K562 (cell line): ENCODE measurements around the gene MRPL9. TPM values are rescaled to one million over a fixed set of nuclear protein-coding genes. Genes with fewer than 3 reads are reported as not detected.

Source experiments
- ATAC-seq: fragments of 200-7000 bp; cut with Tn5 transposase; 3 replicates; pipeline ENCODE4 v1.9.1; 2020; ENCODE audit warnings: moderate library complexity
- BruUV-seq: library from RNA; stranded (reverse); fragments of 400-500 nt; replicated peaks from 2 replicates; lab custom pipeline; 2021; lab: Mats Ljungman, UMichigan
- CTCF ChIA-PET: fragments of 300-600 bp; formaldehyde crosslinking; extraction: SDS; loops from one replicate; lab custom pipeline; 2021; ENCODE audit warnings: low intra/inter-chr PET ratio; lab: Yijun Ruan, JAX
- POLR2A ChIA-PET: fragments of 300-600, 350-650 bp; sonication (Branson Sonifier 250); formaldehyde crosslinking; extraction: SDS; loops from one replicate; lab custom pipeline; 2021; ENCODE audit warnings: antibody characterized with exemption, inconsistent platforms; lab: Yijun Ruan, JAX
- DNase-seq, 4 experiments: peaks; one replicate each; pipeline versions ENCODE4 v3.0.0 to v3.0.0-alpha.2; 2011 to 2018; ENCODE audit warnings: low spot score in 3 of 4, mixed read lengths in 3 of 4; ENCODE audit errors: extremely low read depth in 1 of 4
- FAIRE-seq: peaks from 2 replicates; lab custom pipeline; 2011; peaks lifted over from hg19 to GRCh38; lab: Jason Lieb, UNC
- H2AFZ ChIP-seq: 2 replicates; pipeline ENCODE4 v1.6.0; 2011; ENCODE audit warnings: low read depth, low read length, control low read depth, inconsistent platforms
- H3K27ac ChIP-seq: fragments of 200-600 bp; 3 replicates; pipeline ENCODE4 v1.8.0; 2011; ENCODE audit warnings: low read depth, mild to moderate bottlenecking, control low read depth, inconsistent platforms, low read length, moderate library complexity, mixed read lengths; ENCODE audit errors: extremely low read depth
- H3K27me3 ChIP-seq, 2 experiments: fragments of 300-600 bp in 1 of 2; 2 replicates in 1 of 2; 3 replicates in 1 of 2; pipeline versions ENCODE4 v1.6.0 to v1.8.0; 2011; ENCODE audit warnings: inconsistent platforms in 2 of 2, low read length in 2 of 2, mild to moderate bottlenecking in 1 of 2, mixed read lengths in 1 of 2, moderate library complexity in 1 of 2; ENCODE audit not compliant: control insufficient read depth in 2 of 2, insufficient read depth in 2 of 2
- H3K36me3 ChIP-seq: fragments of 300-600 bp; 3 replicates; pipeline ENCODE4 v1.8.0; 2011; ENCODE audit warnings: mild to moderate bottlenecking, low read length, inconsistent platforms; ENCODE audit not compliant: control insufficient read depth, insufficient read depth
- H3K4me1 ChIP-seq, 2 experiments: fragments of 200-600 bp in 1 of 2; replicated peaks in 1 of 2; 2 replicates in 1 of 2; 3 replicates in 1 of 2; pipeline versions ENCODE4 v1.5.1 to v1.8.0; 2011; ENCODE audit warnings: inconsistent platforms in 2 of 2, low read length in 2 of 2, mild to moderate bottlenecking in 1 of 2, mixed read lengths in 1 of 2, moderate library complexity in 1 of 2; ENCODE audit not compliant: control insufficient read depth in 2 of 2, insufficient read depth in 2 of 2
- H3K4me2 ChIP-seq: 2 replicates; pipeline ENCODE4 v1.6.1; 2011; ENCODE audit warnings: low read length, control low read depth, inconsistent platforms, mixed read lengths; ENCODE audit not compliant: insufficient read depth
- H3K4me3 ChIP-seq: fragments of 200-600 bp; sonication (generic), shearing (Covaris generic); 2 replicates; pipeline ENCODE4 v1.5.1; 2016; ENCODE audit warnings: control low read depth, inconsistent platforms
- H3K79me2 ChIP-seq: fragments of 200-600 bp; 3 replicates; pipeline ENCODE4 v1.8.0; 2011; ENCODE audit warnings: low read length, inconsistent platforms; ENCODE audit not compliant: control insufficient read depth, insufficient read depth
- H3K9ac ChIP-seq, 2 experiments: 2 replicates each; pipeline versions ENCODE4 v1.6.0 to v1.6.1; 2011; ENCODE audit warnings: low read depth in 2 of 2, low read length in 2 of 2, control low read depth in 1 of 2, inconsistent platforms in 1 of 2, mild to moderate bottlenecking in 1 of 2, mixed read lengths in 1 of 2; ENCODE audit not compliant: insufficient read depth in 1 of 2
- H3K9me1 ChIP-seq: one replicate; pipeline ENCODE4 v1.6.0; 2011; ENCODE audit warnings: inconsistent platforms, mild to moderate bottlenecking, low read length, moderate library complexity; ENCODE audit not compliant: control insufficient read depth, insufficient read depth
- H3K9me3 ChIP-seq: replicated peaks from 2 replicates; pipeline ENCODE4 v1.5.1; 2011; ENCODE audit warnings: low read depth, low read length, inconsistent platforms; ENCODE audit not compliant: control insufficient read depth, insufficient read depth
- H4K20me1 ChIP-seq: replicated peaks from 2 replicates; pipeline ENCODE4 v1.6.1; 2011; ENCODE audit warnings: low read length, inconsistent platforms, mixed read lengths; ENCODE audit not compliant: control insufficient read depth, insufficient read depth
- CBX1 ChIP-seq: sonication (generic); IDR thresholded peaks from 2 replicates; pipeline ENCODE4 v1.6.1; 2016; ENCODE audit warnings: antibody characterized with exemption, low read depth, mild to moderate bottlenecking
- CBX3 ChIP-seq, 2 experiments: IDR thresholded peaks; 1 replicate in 1 of 2; 2 replicates in 1 of 2; pipeline ENCODE4 v1.6.1; 2012; ENCODE audit warnings: inconsistent platforms in 2 of 2, low read length in 2 of 2, borderline replicate concordance in 1 of 2, control low read depth in 1 of 2
- CBX5 ChIP-seq: IDR thresholded peaks from 2 replicates; pipeline ENCODE4 v1.6.1; 2014; ENCODE audit warnings: low read depth, borderline replicate concordance
- NCOA1 ChIP-seq: fragments of 450-650 bp; IDR thresholded peaks from 2 replicates; pipeline ENCODE4 v1.6.1; 2016; ENCODE audit warnings: low read depth
- NCOA6 ChIP-seq: fragments of 450-650 bp; IDR thresholded peaks from 2 replicates; pipeline ENCODE4 v1.6.1; 2017; ENCODE audit warnings: mild to moderate bottlenecking
- TRIM24 ChIP-seq, 2 experiments: fragments of 450-650 bp; IDR thresholded peaks; 2 replicates each; pipeline ENCODE4 v1.6.1; 2016
- TRIM28 ChIP-seq: fragments of 450-650 bp; IDR thresholded peaks from 2 replicates; pipeline ENCODE4 v1.6.1; 2017
- ZFP36 ChIP-seq: fragments of 150-350 bp; IDR thresholded peaks from 2 replicates; pipeline ENCODE4 v1.6.1; 2018; ENCODE audit warnings: low read length, low read depth; ENCODE audit not compliant: partially characterized antibody
- ZNF280A ChIP-seq: fragments of 450-650 bp; IDR thresholded peaks from 2 replicates; pipeline ENCODE4 v1.6.1; 2018; ENCODE audit warnings: mild to moderate bottlenecking, low read depth; ENCODE audit not compliant: partially characterized antibody
- in situ Hi-C: fragments of 300-500 bp; cut with MboI; formaldehyde crosslinking; loops from 4 replicates; pipeline ENCODE4 v1.15.0; 2018; ENCODE audit warnings: inconsistent platforms, mixed read lengths
- intact Hi-C: fragments of 100-400 bp; cut with micrococcal nuclease; formaldehyde crosslinking; loops from 2 replicates; pipeline ENCODE4 v1.14.2; 2022
- polyA plus RNA-seq, 8 experiments: library from polyadenylated mRNA; depleted of rRNA in 4 of 8; stranded (reverse) in 5 of 8; unstranded in 3 of 8; fragments of >200 nt; fragmentation: Nextera tagmentation in 2 of 8; fragmentation: Illumina TruSeq in 1 of 8; extraction: Ambion mirVana in 2 of 8; extraction: Trizol in 1 of 8; gene quantifications; 2 replicates each; pipeline versions ENCODE4 v1.2.1 to v1.2.3, GENCODE V29; 2011 to 2014; ENCODE audit warnings: inconsistent platforms in 1 of 8, missing spikeins in 1 of 8
- total RNA-seq, 7 experiments: library from RNA; depleted of rRNA in 6 of 7; stranded (reverse); fragments of >200 nt in 6 of 7; fragmentation: Illumina TruSeq in 2 of 7; extraction: Trizol in 2 of 7; gene quantifications; 2 replicates each; pipeline versions ENCODE4 v1.2.1 to v1.2.3, GENCODE V29; 2011 to 2021; ENCODE audit warnings: low replicate concordance in 1 of 7
- TF ChIP-seq, protein P1 (sequence below): IDR thresholded peaks from 3 replicates; pipeline ENCODE4 v1.6.1; 2011; ENCODE audit warnings: borderline replicate concordance, mild to moderate bottlenecking, moderate library complexity; ENCODE audit not compliant: insufficient read length; ENCODE audit errors: extremely low read depth

MRPL9 gene
- total and polyA plus RNA-seq, 9 of the 15 experiments (the other 6 are each of a cell fraction or from before 2014, with no cell fraction given): 38.0 to 162 (median 111) TPM

DNA sequence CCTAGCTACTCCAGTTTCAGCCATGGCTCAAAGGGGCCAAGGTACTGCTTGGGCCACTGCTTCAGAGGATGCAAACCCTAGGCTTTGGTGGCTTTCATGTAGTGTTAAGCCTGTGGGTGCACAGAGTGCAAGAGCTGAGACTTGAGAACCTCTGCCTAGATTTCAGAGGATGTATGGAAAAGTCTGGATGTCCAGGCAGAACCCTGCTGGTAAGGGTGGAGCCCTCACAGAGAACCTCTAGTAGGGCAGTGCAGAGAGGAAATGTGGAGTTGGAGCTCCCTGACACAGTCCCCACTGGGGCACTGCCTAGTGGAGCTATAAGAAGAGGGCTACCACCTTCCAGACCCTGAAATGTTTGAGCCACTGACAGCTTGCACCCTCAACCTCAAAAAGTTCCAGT, 25.8 kb downstream of the MRPL9 start:
- Histone ChIP-seq H3K27me3 (peaks cover 7 to 11% of the 10 kb centered on the region in 2 experiments), H3K27ac (no peak overlapping the region), H4K20me1 (no peaks in the 10 kb centered on the region), H3K9me3 (peaks cover 11% of the 10 kb centered on the region), H3K36me3 (no peaks in the 10 kb centered on the region), H3K9me1 (no peaks in the 10 kb centered on the region), H3K4me2 (no peak overlapping the region), H3K4me3 (no peak overlapping the region), H3K9ac (no peak overlapping the region), H3K79me2 (no peaks in the 10 kb centered on the region), H3K4me1 (peaks cover 4 to 9% of the 10 kb centered on the region in 2 experiments; a peak in 4 of 5 replicates), H2AFZ (no peak overlapping the region)
- intact Hi-C loops (loop anchor here (5.0 to 10.0 kb wide), 3 partner anchors 260 to 545 kb away; partner anchors contain the start of genes RFX5 and VPS72), in situ Hi-C loops (loop anchor here (5.0 to 10.0 kb wide), 2 partner anchors 200 to 293 kb away; no protein-coding TSS in a partner anchor)
- ChIA-PET CTCF (no interaction called here), POLR2A (interaction anchor here (0.5 kb wide), 1 partner anchor 444 kb away, joined by 3 read pairs; no protein-coding TSS in a partner anchor)
- ATAC-seq (no peak), DNase-seq (peak in 1 of 4 experiments; percentile 17), FAIRE-seq (no peak)
- peak; percentile 93 for TF ChIP-seq TRIM28
- TF ChIP-seq CBX3 (IDR thresholded peaks at IDR 0.05; ENCODE audit: borderline replicate concordance in 1 of 2, low read length in 2 of 2): peak in 1 of 2 experiments; percentile 93; a peak in 2 of 3 replicates
- peak; percentile 77; the same call in 1 of the 2 replicates for TF ChIP-seq CBX1
- TF ChIP-seq ZFP36: peak; percentile 71
- TF ChIP-seq NCOA1: no peak
- TF ChIP-seq CBX5: peak; percentile 89
- TF ChIP-seq TRIM24 (IDR thresholded peaks at IDR 0.05): peak; percentile 8 to 25; a peak in 1 of 4 replicates
- TF ChIP-seq NCOA6: no peak
- TF ChIP-seq, protein P1, sequence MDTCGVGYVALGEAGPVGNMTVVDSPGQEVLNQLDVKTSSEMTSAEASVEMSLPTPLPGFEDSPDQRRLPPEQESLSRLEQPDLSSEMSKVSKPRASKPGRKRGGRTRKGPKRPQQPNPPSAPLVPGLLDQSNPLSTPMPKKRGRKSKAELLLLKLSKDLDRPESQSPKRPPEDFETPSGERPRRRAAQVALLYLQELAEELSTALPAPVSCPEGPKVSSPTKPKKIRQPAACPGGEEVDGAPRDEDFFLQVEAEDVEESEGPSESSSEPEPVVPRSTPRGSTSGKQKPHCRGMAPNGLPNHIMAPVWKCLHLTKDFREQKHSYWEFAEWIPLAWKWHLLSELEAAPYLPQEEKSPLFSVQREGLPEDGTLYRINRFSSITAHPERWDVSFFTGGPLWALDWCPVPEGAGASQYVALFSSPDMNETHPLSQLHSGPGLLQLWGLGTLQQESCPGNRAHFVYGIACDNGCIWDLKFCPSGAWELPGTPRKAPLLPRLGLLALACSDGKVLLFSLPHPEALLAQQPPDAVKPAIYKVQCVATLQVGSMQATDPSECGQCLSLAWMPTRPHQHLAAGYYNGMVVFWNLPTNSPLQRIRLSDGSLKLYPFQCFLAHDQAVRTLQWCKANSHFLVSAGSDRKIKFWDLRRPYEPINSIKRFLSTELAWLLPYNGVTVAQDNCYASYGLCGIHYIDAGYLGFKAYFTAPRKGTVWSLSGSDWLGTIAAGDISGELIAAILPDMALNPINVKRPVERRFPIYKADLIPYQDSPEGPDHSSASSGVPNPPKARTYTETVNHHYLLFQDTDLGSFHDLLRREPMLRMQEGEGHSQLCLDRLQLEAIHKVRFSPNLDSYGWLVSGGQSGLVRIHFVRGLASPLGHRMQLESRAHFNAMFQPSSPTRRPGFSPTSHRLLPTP: no peak
- peak; percentile 76 for TF ChIP-seq ZNF280A
- BruUV-seq: no TSS peak
